Endothelial cell of umbilical vein (primary cell): ENCODE data around the gene NRK. TPM values are rescaled to one million over a fixed set of nuclear protein-coding genes. Genes with fewer than 3 reads are reported as not detected.

Experiments used
- BruUV-seq: library from RNA; stranded (reverse); fragments of 400-500 nt; replicated peaks from 2 replicates; lab custom pipeline; 2021; lab: Mats Ljungman, UMichigan
- CTCF ChIA-PET: fragments of 300-600, 350-600 bp; sonication (Branson Sonifier 250); formaldehyde crosslinking; loops from one replicate; lab custom pipeline; 2021; ENCODE audit warnings: antibody characterized with exemption, inconsistent platforms; lab: Charles Lee
- POLR2A ChIA-PET: fragments of 300-600, 350-600 bp; sonication (Branson Sonifier 250); formaldehyde crosslinking; loops from one replicate; lab custom pipeline; 2021; ENCODE audit warnings: antibody characterized with exemption, inconsistent platforms; lab: Charles Lee
- DNase-seq: peaks from one replicate; pipeline ENCODE4 v3.0.0-alpha.2; 2011; ENCODE audit warnings: low read depth, low spot score
- FAIRE-seq: peaks from 2 replicates; lab custom pipeline; 2011; peaks lifted over from hg19 to GRCh38; lab: Jason Lieb, UNC
- H2AFZ ChIP-seq: 2 replicates; pipeline ENCODE4 v1.6.0; 2012; ENCODE audit warnings: low read depth, low read length, control low read depth, inconsistent platforms
- H3K27ac ChIP-seq: 2 replicates; pipeline ENCODE4 v1.5.1; 2011; ENCODE audit warnings: low read depth, mild to moderate bottlenecking, control low read depth, low read length, moderate library complexity; ENCODE audit not compliant: insufficient read depth
- H3K27me3 ChIP-seq, 2 experiments: 2 replicates each; pipeline versions ENCODE4 v1.6.0 to v1.6.1; 2011; ENCODE audit warnings: low read length in 2 of 2, mixed read lengths in 1 of 2; ENCODE audit not compliant: control insufficient read depth in 2 of 2, insufficient read depth in 2 of 2
- H3K36me3 ChIP-seq, 2 experiments: 2 replicates in 1 of 2; 3 replicates in 1 of 2; pipeline ENCODE4 v1.5.1; 2011; ENCODE audit warnings: low read length in 2 of 2, mild to moderate bottlenecking in 1 of 2, moderate library complexity in 1 of 2; ENCODE audit not compliant: control insufficient read depth in 2 of 2, insufficient read depth in 2 of 2; ENCODE audit errors: extremely low read depth in 1 of 2
- H3K4me1 ChIP-seq: 3 replicates; pipeline ENCODE4 v1.5.1; 2011; ENCODE audit warnings: mild to moderate bottlenecking, low read length; ENCODE audit not compliant: control insufficient read depth, insufficient read depth; ENCODE audit errors: extremely low read depth
- H3K4me2 ChIP-seq: 2 replicates; pipeline ENCODE4 v1.6.1; 2011; ENCODE audit warnings: low read length, control low read depth, mixed read lengths; ENCODE audit not compliant: insufficient read depth
- H3K4me3 ChIP-seq, 3 experiments: fragments of 200-600 bp in 1 of 3; sonication (generic), shearing (Covaris generic) in 1 of 3; replicated peaks in 1 of 3; 2 replicates each; pipeline ENCODE4 v1.5.1; 2011 to 2016; ENCODE audit warnings: control low read depth in 3 of 3, low read length in 3 of 3, mild to moderate bottlenecking in 2 of 3, inconsistent platforms in 1 of 3, low read depth in 1 of 3, moderate library complexity in 1 of 3; ENCODE audit not compliant: insufficient read depth in 1 of 3
- H3K79me2 ChIP-seq: 2 replicates; pipeline ENCODE4 v1.6.0; 2012; ENCODE audit warnings: low read length, inconsistent platforms; ENCODE audit not compliant: control insufficient read depth, insufficient read depth
- H3K9ac ChIP-seq: replicated peaks from 2 replicates; pipeline ENCODE3; 2011; ENCODE audit warnings: low read length, control low read depth; ENCODE audit not compliant: insufficient read depth; ENCODE audit errors: extremely low read depth
- H3K9me1 ChIP-seq: replicated peaks from 3 replicates; pipeline ENCODE4 v1.6.0; 2011; ENCODE audit warnings: mild to moderate bottlenecking, low read length; ENCODE audit not compliant: control insufficient read depth, insufficient read depth; ENCODE audit errors: extremely low read depth
- H3K9me3 ChIP-seq: replicated peaks from 2 replicates; pipeline ENCODE4 v1.5.1; 2012; ENCODE audit warnings: low read length, inconsistent platforms; ENCODE audit not compliant: control insufficient read depth, insufficient read depth
- H4K20me1 ChIP-seq: replicated peaks from 2 replicates; pipeline ENCODE3; 2011; ENCODE audit warnings: mild to moderate bottlenecking, low read length; ENCODE audit not compliant: control insufficient read depth, insufficient read depth; ENCODE audit errors: extremely low read depth
- EZH2 ChIP-seq: IDR thresholded peaks from 2 replicates; pipeline ENCODE4 v1.6.1; 2012; ENCODE audit warnings: borderline replicate concordance, low read depth, mild to moderate bottlenecking, moderate library complexity, low read length, inconsistent platforms; ENCODE audit not compliant: severe bottlenecking
- FOS ChIP-seq: IDR thresholded peaks from 2 replicates; pipeline ENCODE4 v1.6.1; 2011; ENCODE audit warnings: mild to moderate bottlenecking, low read length, moderate library complexity, borderline replicate concordance; ENCODE audit not compliant: insufficient read depth
- GATA2 ChIP-seq: IDR thresholded peaks from 2 replicates; pipeline ENCODE4 v1.7.0; 2011; ENCODE audit warnings: low read depth, mild to moderate bottlenecking, moderate library complexity, mixed read lengths, low read length; ENCODE audit not compliant: insufficient read length, insufficient read depth
- JUN ChIP-seq: IDR thresholded peaks from 2 replicates; pipeline ENCODE4 v1.6.1; 2011; ENCODE audit warnings: borderline replicate concordance, low read depth; ENCODE audit not compliant: insufficient read length, insufficient read depth
- MAX ChIP-seq: IDR thresholded peaks from 2 replicates; pipeline ENCODE4 v1.6.1; 2011; ENCODE audit not compliant: insufficient read depth, insufficient read length
- MYC ChIP-seq: IDR thresholded peaks from one replicate; pipeline ENCODE4 v1.6.1; 2011; ENCODE audit warnings: mild to moderate bottlenecking, low read depth, low read length
- POLR2A ChIP-seq: IDR thresholded peaks from 2 replicates; pipeline ENCODE4 v1.6.1; 2012; ENCODE audit warnings: low read depth, mild to moderate bottlenecking, control low read depth, low read length
- POLR2AphosphoS5 ChIP-seq: IDR thresholded peaks from 2 replicates; pipeline ENCODE4 v1.6.1; 2012; ENCODE audit warnings: low read depth, mild to moderate bottlenecking, control low read depth, low read length, moderate library complexity; ENCODE audit not compliant: insufficient read depth
- dilution Hi-C: fragments of 300-500 bp; cut with MboI; formaldehyde crosslinking; loops from one replicate; pipeline ENCODE4 v1.15.0; 2019; ENCODE audit warnings: low sequenced_read_pairs; ENCODE audit not compliant: extremely low pct_ligation_motif_present
- intact Hi-C: fragments of 100-400 bp; cut with micrococcal nuclease; formaldehyde crosslinking; loops from one replicate; pipeline ENCODE4 v1.10.0; 2022
- polyA plus RNA-seq, 4 experiments: library from polyadenylated mRNA; depleted of rRNA in 3 of 4; stranded (reverse) in 3 of 4; unstranded in 1 of 4; fragments of >200 nt; gene quantifications; 2 replicates each; pipeline versions ENCODE4 v1.2.1 to v1.2.3, GENCODE V29; 2011 to 2012; ENCODE audit warnings: missing spikeins in 1 of 4
- total RNA-seq: library from RNA; stranded (reverse); gene quantifications from 2 replicates; pipeline ENCODE4 v1.2.3, GENCODE V29; 2021
- TF ChIP-seq, protein P1 (sequence below), 2 donors: IDR thresholded peaks; 1 replicate in 1 of 2; 2 replicates in 1 of 2; pipeline ENCODE4 v1.5.1; 2011; ENCODE audit warnings: low read length in 2 of 2, mild to moderate bottlenecking in 2 of 2, moderate library complexity in 2 of 2, control low read depth in 1 of 2, inconsistent platforms in 1 of 2, low read depth in 1 of 2; ENCODE audit not compliant: insufficient read depth in 1 of 2; ENCODE audit errors: extremely low read depth in 1 of 2

The NRK gene
- total and polyA plus RNA-seq, 2 donors (not counting 3 experiments of a cell fraction or from before 2014, with no cell fraction given): 1.3 to 3.1 TPM

DNA sequence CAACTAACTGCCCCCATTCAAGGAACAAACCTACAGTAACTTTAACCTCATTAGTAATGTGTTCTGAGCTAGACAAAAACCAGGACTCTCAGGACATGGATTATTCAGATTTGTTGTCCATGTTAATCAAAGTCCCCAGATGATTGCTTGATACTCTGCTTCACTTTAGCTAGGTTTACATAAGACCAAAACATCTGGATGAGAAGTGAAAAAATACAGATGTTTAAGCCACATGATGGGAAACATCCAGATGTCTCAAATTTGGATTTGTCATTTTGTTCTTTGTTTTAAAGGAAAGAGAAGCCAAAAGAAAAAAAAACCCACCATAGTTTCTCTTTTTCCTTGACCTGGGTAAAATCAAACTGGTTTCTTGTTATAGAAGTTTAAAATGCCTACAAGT, 48.5 kb upstream of the NRK start:
- H3K9me1 ChIP-seq: no peaks in the 10 kb centered on the region
- H3K36me3 ChIP-seq: no peaks in the 10 kb centered on the region
- DNase-seq (no peak), FAIRE-seq (no peak)
- H3K9me3 ChIP-seq: no peaks in the 10 kb centered on the region
- H3K27me3 ChIP-seq: no peaks in the 10 kb centered on the region
- H4K20me1 ChIP-seq: no peaks in the 10 kb centered on the region
- H3K4me2 ChIP-seq: no peak overlapping the region
- no peak overlapping the region for H3K27ac ChIP-seq
- no peaks in the 10 kb centered on the region for H3K79me2 ChIP-seq
- CTCF ChIA-PET: no interaction called here
- no peaks in the 10 kb centered on the region for H3K4me1 ChIP-seq
- no peak overlapping the region for H2AFZ ChIP-seq
- dilution Hi-C loops (no loop called here), intact Hi-C loops (loop anchor here (10.0 kb wide), 1 partner anchor 111 kb away; no protein-coding TSS in a partner anchor)
- H3K9ac ChIP-seq: no peak overlapping the region
- POLR2A ChIA-PET: no interaction called here
- no peak for TF ChIP-seq POLR2AphosphoS5
- TF ChIP-seq MYC: no peak
- no peak for TF ChIP-seq MAX
- no peak for TF ChIP-seq JUN
- TF ChIP-seq GATA2: no peak
- no peak for TF ChIP-seq POLR2A
- no peak for TF ChIP-seq FOS
- TF ChIP-seq, protein P1, sequence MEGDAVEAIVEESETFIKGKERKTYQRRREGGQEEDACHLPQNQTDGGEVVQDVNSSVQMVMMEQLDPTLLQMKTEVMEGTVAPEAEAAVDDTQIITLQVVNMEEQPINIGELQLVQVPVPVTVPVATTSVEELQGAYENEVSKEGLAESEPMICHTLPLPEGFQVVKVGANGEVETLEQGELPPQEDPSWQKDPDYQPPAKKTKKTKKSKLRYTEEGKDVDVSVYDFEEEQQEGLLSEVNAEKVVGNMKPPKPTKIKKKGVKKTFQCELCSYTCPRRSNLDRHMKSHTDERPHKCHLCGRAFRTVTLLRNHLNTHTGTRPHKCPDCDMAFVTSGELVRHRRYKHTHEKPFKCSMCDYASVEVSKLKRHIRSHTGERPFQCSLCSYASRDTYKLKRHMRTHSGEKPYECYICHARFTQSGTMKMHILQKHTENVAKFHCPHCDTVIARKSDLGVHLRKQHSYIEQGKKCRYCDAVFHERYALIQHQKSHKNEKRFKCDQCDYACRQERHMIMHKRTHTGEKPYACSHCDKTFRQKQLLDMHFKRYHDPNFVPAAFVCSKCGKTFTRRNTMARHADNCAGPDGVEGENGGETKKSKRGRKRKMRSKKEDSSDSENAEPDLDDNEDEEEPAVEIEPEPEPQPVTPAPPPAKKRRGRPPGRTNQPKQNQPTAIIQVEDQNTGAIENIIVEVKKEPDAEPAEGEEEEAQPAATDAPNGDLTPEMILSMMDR (IDR thresholded peaks at IDR 0.05; ENCODE audit: extremely low read depth in 1 of 2, insufficient read depth in 1 of 2, low read depth in 1 of 2, low read length in 2 of 2): no peak
- no peak for TF ChIP-seq EZH2
- BruUV-seq: no TSS peak
- H3K4me3 ChIP-seq: no peak overlapping the region
